Activated naive CD4-positive, alpha-beta T cell treated with anti-CD3 and anti-CD28 coated beads, Interleukin-2, amount 50 U/mL, for 72 hours (primary cell): ENCODE measurements around the gene SP2. TPM values are rescaled to one million over a fixed set of nuclear protein-coding genes. Genes with fewer than 3 reads are reported as not detected.

Source experiments
- ATAC-seq, 2 donors: fragments of 150-1000 bp; cut with Tn5 transposase; 2 replicates each; pipeline ENCODE4 v1.10.0; 2021; ENCODE audit warnings: mild to moderate bottlenecking in 2 of 2, moderate library complexity in 2 of 2
- DNase-seq, 2 donors: peaks; one replicate each; pipeline ENCODE4 v3.0.0; 2021 to 2022; ENCODE audit warnings: low spot score in 2 of 2
- H3K27ac Mint-ChIP-seq, 2 donors: one replicate each; pipeline ENCODE4 v1.8.0; 2022; ENCODE audit warnings: mild to moderate bottlenecking in 2 of 2, mixed read lengths in 2 of 2
- H3K36me3 Mint-ChIP-seq, 2 donors: one replicate each; pipeline ENCODE4 v1.8.0; 2022; ENCODE audit warnings: mixed read lengths in 2 of 2
- H3K9me3 Mint-ChIP-seq, 2 donors: one replicate each; pipeline ENCODE4 v1.8.0; 2022; ENCODE audit warnings: mixed read lengths in 2 of 2
- total RNA-seq, 2 donors: library from RNA; stranded (reverse); gene quantifications; one replicate each; pipeline ENCODE4 v1.2.3, GENCODE V29; 2022

Gene SP2
- total RNA-seq, 2 donors from 2014 or later, result 16.4 to 28.9 TPM

GRCh38 chr17:47948706-47949196, 52.7 kb downstream of the SP2 start:
- Mint-ChIP-seq H3K9me3 (no peaks in the 10 kb centered on the region), H3K36me3 (peaks cover 10 to 14% of the 10 kb centered on the region in 2 donors), H3K27ac (peak overlapping the region in 1 of 2 donors; percentile 14)
- ATAC-seq (peak in 1 of 2 donors; percentile 30), DNase-seq (no peak)

GRCh38 chr17:47949197-47949759, 53.2 kb downstream of the SP2 start:
- Mint-ChIP-seq H3K27ac (peak overlapping the region in 1 of 2 donors; percentile 14), H3K9me3 (no peaks in the 10 kb centered on the region), H3K36me3 (peaks cover 10 to 14% of the 10 kb centered on the region in 2 donors)
- peak; percentile 79 to 91 for DNase-seq
- ATAC-seq, result peak; percentile 73 to 79

- Mint-ChIP-seq H3K9me3 (no peaks in the 10 kb centered on the region), H3K36me3 (peaks cover 7 to 11% of the 10 kb centered on the region in 2 donors), H3K27ac (peak overlapping the region in 1 of 2 donors; percentile 14)
- peak in 1 of 2 donors; percentile 10 for ATAC-seq
- peak in 1 of 2 donors; percentile 12 for DNase-seq
Measured at GRCh38 chr17:47949946-47950345, 53.9 kb downstream of the SP2 start.

GRCh38 chr17:47950448-47950847, 54.4 kb downstream of the SP2 start:
- Mint-ChIP-seq H3K27ac (peak overlapping the region in 1 of 2 donors; percentile 14), H3K9me3 (no peaks in the 10 kb centered on the region), H3K36me3 (peaks cover 2 to 6% of the 10 kb centered on the region in 2 donors)
- no peak for DNase-seq
- no peak for ATAC-seq

GRCh38 chr17:47952171-47953021, 56.4 kb downstream of the SP2 start:
- Mint-ChIP-seq H3K36me3 (peaks cover 0 to 4% of the 10 kb centered on the region in 2 donors), H3K9me3 (no peaks in the 10 kb centered on the region), H3K27ac (peak overlapping the region in 1 of 2 donors; percentile 68)
- DNase-seq (no peak), ATAC-seq (no peak)

GRCh38 chr17:47953909-47954308, 57.9 kb downstream of the SP2 start:
- ATAC-seq (no peak), DNase-seq (no peak)
- Mint-ChIP-seq H3K27ac (no peak overlapping the region), H3K9me3 (no peaks in the 10 kb centered on the region), H3K36me3 (peaks cover 0 to 3% of the 10 kb centered on the region in 2 donors)

GRCh38 chr17:47955497-47956461, 59.7 kb downstream of the SP2 start:
- H3K36me3 Mint-ChIP-seq, result no peaks in the 10 kb centered on the region
- ATAC-seq, result no peak
- H3K27ac Mint-ChIP-seq, result no peak overlapping the region
- no peaks in the 10 kb centered on the region for H3K9me3 Mint-ChIP-seq
- DNase-seq, result no peak

GRCh38 chr17:47956791-47957590, 61.0 kb downstream of the SP2 start:
- Mint-ChIP-seq H3K9me3 (no peaks in the 10 kb centered on the region), H3K27ac (no peak overlapping the region), H3K36me3 (no peaks in the 10 kb centered on the region)
- no peak for ATAC-seq
- no peak for DNase-seq

GRCh38 chr17:47957591-47958490, 61.8 kb downstream of the SP2 start, which contains the start of gene PRR15L:
PRR15L (minus strand) TSS chr17:47957883; CDS start chr17:47953234, 4,649 bp downstream.
- Mint-ChIP-seq H3K36me3 (no peaks in the 10 kb centered on the region), H3K9me3 (no peaks in the 10 kb centered on the region), H3K27ac (peak within 1 kb of the TSS; percentile 14 to 36)
- ATAC-seq (no peak), DNase-seq (no peak)

- ATAC-seq (no peak), DNase-seq (no peak)
- H3K9me3 Mint-ChIP-seq, result no peaks in the 10 kb centered on the region
- H3K27ac Mint-ChIP-seq, result no peak overlapping the region
- no peaks in the 10 kb centered on the region for H3K36me3 Mint-ChIP-seq
Measured at GRCh38 chr17:47959825-47960655, 64.0 kb downstream of the SP2 start.

- ATAC-seq (no peak), DNase-seq (no peak)
- Mint-ChIP-seq H3K36me3 (no peaks in the 10 kb centered on the region), H3K27ac (no peak overlapping the region), H3K9me3 (no peaks in the 10 kb centered on the region)
Measured at GRCh38 chr17:47961406-47961805, 65.4 kb downstream of the SP2 start.

GRCh38 chr17:47962901-47963300, 66.9 kb downstream of the SP2 start:
- no peaks in the 10 kb centered on the region for H3K9me3 Mint-ChIP-seq
- no peaks in the 10 kb centered on the region for H3K36me3 Mint-ChIP-seq
- no peak overlapping the region for H3K27ac Mint-ChIP-seq
- DNase-seq (no peak), ATAC-seq (no peak)

- H3K9me3 Mint-ChIP-seq, result no peaks in the 10 kb centered on the region
- no peaks in the 10 kb centered on the region for H3K36me3 Mint-ChIP-seq
- ATAC-seq, result no peak
- peak overlapping the region in 1 of 2 donors; percentile 24 for H3K27ac Mint-ChIP-seq
- no peak for DNase-seq
Measured at GRCh38 chr17:47964856-47965255, 68.8 kb downstream of the SP2 start.

GRCh38 chr17:47966079-47966519, 70.1 kb downstream of the SP2 start:
- ATAC-seq (no peak), DNase-seq (no peak)
- Mint-ChIP-seq H3K9me3 (no peaks in the 10 kb centered on the region), H3K36me3 (peaks cover 0 to 2% of the 10 kb centered on the region in 2 donors), H3K27ac (no peak overlapping the region)
